ENCODE data around the gene GYG2. TPM values are rescaled to one million over a fixed set of nuclear protein-coding genes. Genes with fewer than 3 reads are reported as not detected.
"Not testable (repeated sequence)": the region's sequence is repeated elsewhere in the genome, so short reads cannot be mapped to it uniquely, and the experiment has no call there.

Gene GYG2
- total RNA-seq, 1 donor from 2014 or later: 0.66 TPM

DNA sequence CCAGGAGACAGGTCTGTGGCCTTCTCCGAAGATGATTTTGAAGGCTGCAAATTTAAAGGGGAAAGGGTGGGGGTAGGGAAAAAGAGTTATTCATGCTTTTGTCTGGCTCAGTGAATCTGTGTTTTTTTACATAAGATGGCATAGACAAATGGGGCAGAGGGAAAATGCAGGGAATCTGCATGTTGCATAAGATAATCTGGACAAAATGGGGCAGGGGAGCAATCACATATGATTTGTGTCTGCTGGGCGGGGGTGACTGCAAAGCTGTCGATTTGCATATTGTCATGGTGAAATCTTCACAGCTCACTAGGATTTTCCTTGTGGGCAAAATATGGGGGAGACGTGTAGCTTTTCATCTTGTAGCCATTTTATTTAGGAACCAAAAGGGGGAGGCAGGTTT, 29.4 kb upstream of the GYG2 start:
- DNase-seq: no peak
- Histone ChIP-seq H3K36me3 (no peaks in the 10 kb centered on the region), H3K27me3 (ENCODE audit: low read depth) (no peaks in the 10 kb centered on the region), H3K4me3 (no peak overlapping the region), H3K9me3 (replicated peaks) (no peaks in the 10 kb centered on the region), H3K27ac (replicated peaks) (no peak overlapping the region), H3K4me1 (no peaks in the 10 kb centered on the region)
- no peak for TF ChIP-seq CTCF (IDR thresholded peaks at IDR 0.05; ENCODE audit: borderline replicate concordance)
- intact Hi-C loops (cut with micrococcal nuclease): no loop called here

DNA sequence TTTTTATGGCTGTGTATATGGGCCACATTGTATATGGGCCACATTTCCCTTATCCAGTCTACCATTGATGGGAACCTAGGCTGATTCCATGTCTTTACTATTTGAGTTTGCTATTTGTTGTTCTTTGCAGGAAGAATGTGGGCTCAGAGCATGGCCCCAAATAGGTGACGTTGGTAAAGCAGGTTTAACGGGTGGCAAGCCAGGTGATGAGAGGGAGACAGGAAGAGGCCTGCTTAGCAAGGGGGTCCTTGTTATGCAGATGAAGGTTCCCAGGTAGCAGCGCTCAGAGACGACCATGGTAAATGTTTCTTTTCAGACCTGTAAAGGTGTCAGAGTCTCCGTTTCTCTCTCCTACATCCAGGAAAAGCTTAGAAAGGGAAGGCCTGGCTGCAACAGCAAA, 28.8 kb upstream of the GYG2 start:
- H3K27ac ChIP-seq (replicated peaks); H3K27me3 ChIP-seq (ENCODE audit: low read depth); intact Hi-C loops (cut with micrococcal nuclease); H3K4me3 ChIP-seq; H3K9me3 ChIP-seq (replicated peaks); H3K4me1 ChIP-seq; H3K36me3 ChIP-seq; DNase-seq: not testable (repeated sequence)

- no peak overlapping the region for H3K4me3 ChIP-seq
- H3K27me3 ChIP-seq (ENCODE audit: low read depth): no peaks in the 10 kb centered on the region
- no peaks in the 10 kb centered on the region for H3K4me1 ChIP-seq
- no peak for DNase-seq
- no peak overlapping the region for H3K27ac ChIP-seq (replicated peaks)
- H3K36me3 ChIP-seq: no peaks in the 10 kb centered on the region
- intact Hi-C loops (cut with micrococcal nuclease): no loop called here
- H3K9me3 ChIP-seq (replicated peaks): no peaks in the 10 kb centered on the region
- TF ChIP-seq CTCF (IDR thresholded peaks at IDR 0.05; ENCODE audit: borderline replicate concordance): no peak
These were observed 27.5 kb upstream of the GYG2 start for GRCh38 chrX:2801223-2801622.

- DNase-seq; H3K9me3 ChIP-seq (replicated peaks); H3K27me3 ChIP-seq (ENCODE audit: low read depth); H3K36me3 ChIP-seq; H3K4me1 ChIP-seq; H3K27ac ChIP-seq (replicated peaks); H3K4me3 ChIP-seq; intact Hi-C loops (cut with micrococcal nuclease): not testable (repeated sequence)
These were observed 26.2 kb upstream of the GYG2 start for GRCh38 chrX:2802376-2803090.

DNA sequence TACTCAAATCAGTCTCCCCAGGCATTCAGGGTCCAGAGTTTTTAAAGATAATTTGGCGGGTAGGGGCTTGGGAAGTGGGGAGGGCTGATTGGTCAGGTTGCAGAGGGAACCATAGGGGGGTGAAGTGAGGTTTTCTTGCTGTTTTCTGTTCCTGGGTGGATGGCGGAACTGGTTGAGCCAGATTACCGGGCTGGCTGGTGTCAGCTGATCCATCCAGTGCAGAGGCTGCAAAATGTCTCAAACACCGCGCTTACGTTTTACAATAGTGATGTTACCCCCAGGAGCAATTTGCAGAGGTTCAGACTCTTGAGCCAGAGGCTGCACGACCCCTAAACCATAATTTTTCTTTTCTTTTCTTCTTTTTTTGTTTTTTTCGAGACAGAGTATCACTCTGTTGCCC, 25.2 kb upstream of the GYG2 start:
- H3K27ac ChIP-seq (replicated peaks); H3K9me3 ChIP-seq (replicated peaks); DNase-seq; H3K4me1 ChIP-seq; intact Hi-C loops (cut with micrococcal nuclease); H3K4me3 ChIP-seq; H3K27me3 ChIP-seq (ENCODE audit: low read depth); H3K36me3 ChIP-seq: not testable (repeated sequence)

DNA sequence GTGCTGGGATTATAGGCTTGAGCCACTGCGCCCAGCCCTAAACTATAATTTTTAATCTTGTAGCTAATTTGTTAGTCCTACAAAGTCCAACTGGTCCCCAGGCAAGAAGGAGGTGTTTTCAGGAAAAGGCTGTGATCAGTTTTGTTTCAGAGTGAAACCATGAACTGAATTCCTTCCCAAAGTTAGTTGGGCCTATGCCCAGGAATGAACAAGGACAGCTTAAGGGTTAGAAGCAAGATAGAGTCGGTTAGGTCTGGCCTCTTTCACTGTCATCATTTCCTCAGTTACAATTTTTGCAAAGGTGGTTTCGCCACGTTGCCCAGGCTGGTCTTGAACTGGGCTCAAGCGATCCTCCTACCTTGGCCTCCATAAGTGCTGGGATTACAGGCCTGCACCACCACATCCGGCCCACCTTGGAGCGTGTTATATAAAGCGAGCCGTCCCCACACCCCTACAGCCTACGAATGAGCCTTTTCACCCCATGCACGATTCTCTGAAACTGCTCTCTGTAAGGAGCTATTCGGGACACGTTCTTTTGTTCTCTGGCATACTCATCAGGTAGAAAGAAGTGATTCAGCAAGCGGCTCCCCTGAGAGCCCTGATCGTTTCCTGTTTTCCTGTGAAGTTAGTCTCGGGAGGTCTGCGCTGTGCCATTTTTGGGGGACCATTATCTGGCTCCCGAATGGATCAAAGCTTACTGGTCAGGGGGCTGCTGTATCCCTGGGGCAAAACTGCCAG, 24.5 kb upstream of the GYG2 start:
- H3K4me1 ChIP-seq; intact Hi-C loops (cut with micrococcal nuclease); H3K9me3 ChIP-seq (replicated peaks); DNase-seq; H3K27ac ChIP-seq (replicated peaks); H3K27me3 ChIP-seq (ENCODE audit: low read depth); H3K36me3 ChIP-seq: not testable (repeated sequence)
- peak overlapping the region; percentile 11 for H3K4me3 ChIP-seq

- H3K27me3 ChIP-seq (ENCODE audit: low read depth); intact Hi-C loops (cut with micrococcal nuclease); H3K9me3 ChIP-seq (replicated peaks); H3K27ac ChIP-seq (replicated peaks); H3K4me1 ChIP-seq; H3K36me3 ChIP-seq: not testable (repeated sequence)
- peak; percentile 22 for DNase-seq
- H3K4me3 ChIP-seq: peak overlapping the region; percentile 11
These were observed 23.9 kb upstream of the GYG2 start for GRCh38 chrX:2804858-2805257.

- Histone ChIP-seq H3K36me3 (no peaks in the 10 kb centered on the region), H3K27ac (replicated peaks) (no peak overlapping the region)
- intact Hi-C loops (cut with micrococcal nuclease): loop anchor here (10.0 kb wide), 1 partner anchor 166 kb away; no protein-coding TSS in a partner anchor
These were observed 17.5 kb upstream of the GYG2 start for GRCh38 chrX:2811271-2811670.

More at GRCh38 chrX:2811271-2811670, 17.5 kb upstream of the GYG2 start:
- DNase-seq: no peak
- Histone ChIP-seq H3K4me3 (no peak overlapping the region), H3K4me1 (no peaks in the 10 kb centered on the region), H3K9me3 (replicated peaks) (no peaks in the 10 kb centered on the region), H3K27me3 (ENCODE audit: low read depth) (no peaks in the 10 kb centered on the region)
- no peak for TF ChIP-seq CTCF (IDR thresholded peaks at IDR 0.05; ENCODE audit: borderline replicate concordance)

Data from left ventricle myocardium inferior (tissue), 1 donor.